Glomerular visceral epithelial cell (primary cell): Measurements from ENCODE around the gene POR.

Experiments
- DNase-seq: peaks from one replicate; pipeline ENCODE4 v3.0.0-alpha.2; 2016; ENCODE audit errors: extremely low spot score

Gene POR

GRCh38 chr7:75979759-75980429, 64.9 kb downstream of the POR start:
- no peak for DNase-seq

DNA sequence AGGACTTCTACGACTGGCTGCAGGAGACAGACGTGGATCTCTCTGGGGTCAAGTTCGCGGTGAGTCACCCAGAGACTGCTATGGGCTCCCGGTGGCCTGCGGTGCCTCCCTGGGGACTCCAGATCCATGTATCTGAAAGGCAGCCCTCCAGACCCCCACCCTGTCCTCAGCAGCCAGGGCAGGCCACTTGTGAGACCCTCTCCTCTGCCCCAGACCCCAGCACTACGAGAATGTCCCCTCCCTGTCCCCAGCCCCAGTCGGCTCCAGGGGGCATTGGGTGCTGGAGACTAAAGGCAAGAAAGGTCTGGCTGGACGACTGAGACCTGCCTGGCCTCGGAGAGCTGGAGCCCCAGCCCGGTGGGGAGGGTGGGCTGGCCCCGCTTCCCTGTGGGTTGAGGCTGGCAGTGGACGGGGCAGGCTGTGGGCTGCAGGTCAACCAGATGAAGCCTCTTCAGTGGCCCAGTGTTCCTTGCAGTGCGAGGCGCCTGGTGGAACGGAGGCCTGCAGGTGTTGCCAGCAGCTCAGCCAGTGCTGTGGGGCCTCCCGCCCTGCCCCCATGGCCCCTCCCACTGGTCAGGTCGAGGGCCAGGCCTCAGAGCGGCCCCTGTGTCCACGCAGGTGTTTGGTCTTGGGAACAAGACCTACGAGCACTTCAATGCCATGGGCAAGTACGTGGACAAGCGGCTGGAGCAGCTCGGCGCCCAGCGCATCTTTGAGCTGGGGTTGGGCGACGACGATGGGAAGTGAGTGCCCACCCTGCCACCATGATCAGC, 65.7 kb downstream of the POR start:
- no peak for DNase-seq

GRCh38 chr7:75981203-75981452, 66.2 kb downstream of the POR start:
- no peak for DNase-seq

DNA sequence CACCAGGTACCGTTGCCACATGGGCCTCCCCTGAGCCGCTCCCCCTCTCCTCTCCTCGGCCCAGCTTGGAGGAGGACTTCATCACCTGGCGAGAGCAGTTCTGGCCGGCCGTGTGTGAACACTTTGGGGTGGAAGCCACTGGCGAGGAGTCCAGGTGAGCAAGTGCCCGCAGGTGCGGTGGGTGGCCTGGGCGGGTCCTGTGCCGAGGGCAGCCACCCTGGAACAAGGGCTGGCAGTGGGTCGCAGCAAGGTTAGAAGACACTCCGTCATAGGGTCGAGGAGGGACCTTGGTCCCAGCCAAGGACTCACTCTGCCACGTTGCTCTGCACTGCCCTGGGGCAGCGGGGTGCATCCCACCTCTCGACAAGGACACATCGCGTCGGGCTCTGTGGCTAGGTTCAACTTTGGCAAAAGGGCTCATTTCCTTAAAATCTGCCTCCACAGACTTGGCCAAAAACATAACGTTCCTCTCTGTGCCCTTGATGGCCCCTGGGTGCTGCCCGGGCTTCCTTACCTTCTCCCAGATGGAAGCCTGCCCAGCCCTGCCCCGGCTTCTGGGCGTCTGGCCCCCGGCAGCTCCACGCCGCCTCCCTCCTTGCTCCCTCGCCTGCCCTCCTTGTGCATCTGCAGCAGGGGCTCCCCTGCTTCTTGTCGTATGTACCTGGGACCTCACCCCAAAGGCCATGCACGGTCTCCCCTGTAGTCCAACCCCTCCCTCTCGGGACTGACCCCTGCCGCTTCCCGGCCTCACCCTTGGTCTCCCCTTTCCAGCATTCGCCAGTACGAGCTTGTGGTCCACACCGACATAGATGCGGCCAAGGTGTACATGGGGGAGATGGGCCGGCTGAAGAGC, 66.7 kb downstream of the POR start:
- DNase-seq = no peak

GRCh38 chr7:75982306-75983064, 67.5 kb downstream of the POR start:
- no peak for DNase-seq

GRCh38 chr7:75983471-75984129, 68.6 kb downstream of the POR start:
- DNase-seq = no peak

GRCh38 chr7:75984130-75985008, 69.4 kb downstream of the POR start:
- no peak for DNase-seq

- DNase-seq = no peak
These were observed 70.1 kb downstream of the POR start for GRCh38 chr7:75985009-75985517.

GRCh38 chr7:75985518-75986146, 70.7 kb downstream of the POR start:
- DNase-seq = no peak

GRCh38 chr7:75986147-75986781, 71.3 kb downstream of the POR start:
- no peak for DNase-seq

- no peak for DNase-seq
These were observed 72.3 kb downstream of the POR start for GRCh38 chr7:75987026-75987804.

DNA sequence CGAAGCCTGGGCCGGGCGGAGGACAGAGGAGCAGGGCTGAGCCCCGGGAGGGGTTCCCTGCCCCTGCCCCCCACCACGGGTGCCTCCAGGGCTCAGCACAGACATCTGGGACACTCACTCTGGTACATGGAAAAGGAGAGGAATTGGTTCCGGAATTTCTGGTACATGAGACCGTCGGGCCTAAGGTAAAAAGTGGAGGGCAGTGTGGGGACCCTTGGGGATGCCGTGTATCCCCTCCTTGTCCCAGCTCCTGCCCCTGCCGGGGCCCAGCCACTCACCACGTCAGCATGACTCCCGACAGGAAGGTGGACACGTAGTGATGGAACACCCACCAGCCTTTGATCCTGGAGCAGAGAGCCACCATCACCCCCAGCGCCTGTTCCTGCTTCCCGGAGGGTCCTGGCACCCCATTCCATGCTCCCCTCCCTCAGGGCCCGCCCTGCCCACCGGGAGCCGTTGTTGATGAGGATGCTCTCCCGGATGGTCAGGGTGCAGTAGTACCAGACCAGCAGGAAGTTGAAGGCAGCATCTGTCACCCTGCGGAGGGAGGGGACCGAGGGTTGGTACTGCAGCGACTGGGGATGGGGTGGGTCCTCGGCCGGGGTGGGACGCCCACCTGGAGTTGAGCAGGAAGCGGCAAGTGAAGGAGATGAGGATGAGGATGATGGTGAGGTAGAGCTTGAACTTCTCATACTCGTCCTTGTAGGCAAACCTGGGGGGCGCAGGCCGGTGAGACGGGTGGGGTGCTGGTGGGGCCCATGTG, 73.0 kb downstream of the POR start:
- DNase-seq = no peak

DNA sequence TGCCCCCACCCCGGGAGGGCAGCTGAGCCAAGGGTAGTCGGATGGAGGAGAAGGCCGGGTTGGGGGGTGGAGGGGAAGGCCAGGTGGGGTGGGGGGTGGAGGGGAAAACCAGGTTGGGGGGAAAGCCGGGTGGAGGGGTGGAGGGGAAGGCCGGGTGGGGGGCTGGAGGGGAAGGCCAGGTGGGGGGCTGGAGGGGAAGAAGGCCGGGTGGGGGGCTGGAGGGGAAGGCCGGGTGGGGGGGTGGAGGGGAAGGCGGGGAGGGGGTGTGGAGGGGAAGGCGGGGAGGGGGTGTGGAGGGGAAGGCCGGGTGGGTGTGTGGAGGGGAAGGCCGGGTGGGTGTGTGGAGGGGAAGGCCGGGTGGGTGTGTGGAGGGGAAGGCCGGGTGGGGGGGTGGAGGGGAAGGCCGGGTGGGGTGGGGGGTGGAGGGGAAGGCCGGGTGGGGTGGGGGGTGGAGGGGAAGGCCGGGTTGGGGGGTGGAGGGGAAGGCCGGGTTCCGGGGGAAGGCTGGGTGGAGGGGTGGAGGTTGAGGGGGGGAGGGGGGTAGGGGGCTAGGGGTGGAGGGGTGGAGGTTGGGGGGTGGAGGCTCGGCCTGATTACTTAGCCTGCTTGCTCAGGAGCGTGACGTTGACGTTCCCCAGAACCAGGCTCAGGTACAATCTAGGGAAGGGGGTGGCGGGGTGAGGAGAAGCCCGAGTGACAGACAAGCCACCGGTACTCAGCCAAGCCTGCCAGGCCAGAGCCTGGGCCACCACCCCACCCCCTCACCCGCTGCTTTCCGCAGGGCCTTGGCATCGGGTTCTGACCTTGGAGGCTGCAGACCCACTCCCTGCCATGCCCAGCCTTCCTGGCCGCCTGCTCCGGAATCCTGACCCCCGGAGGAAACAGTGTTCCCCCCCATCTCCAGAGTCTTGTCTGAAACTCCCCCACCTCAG, 73.9 kb downstream of the POR start:
- no peak for DNase-seq

GRCh38 chr7:75989500-75990388, 74.8 kb downstream of the POR start:
- DNase-seq = no peak

DNA sequence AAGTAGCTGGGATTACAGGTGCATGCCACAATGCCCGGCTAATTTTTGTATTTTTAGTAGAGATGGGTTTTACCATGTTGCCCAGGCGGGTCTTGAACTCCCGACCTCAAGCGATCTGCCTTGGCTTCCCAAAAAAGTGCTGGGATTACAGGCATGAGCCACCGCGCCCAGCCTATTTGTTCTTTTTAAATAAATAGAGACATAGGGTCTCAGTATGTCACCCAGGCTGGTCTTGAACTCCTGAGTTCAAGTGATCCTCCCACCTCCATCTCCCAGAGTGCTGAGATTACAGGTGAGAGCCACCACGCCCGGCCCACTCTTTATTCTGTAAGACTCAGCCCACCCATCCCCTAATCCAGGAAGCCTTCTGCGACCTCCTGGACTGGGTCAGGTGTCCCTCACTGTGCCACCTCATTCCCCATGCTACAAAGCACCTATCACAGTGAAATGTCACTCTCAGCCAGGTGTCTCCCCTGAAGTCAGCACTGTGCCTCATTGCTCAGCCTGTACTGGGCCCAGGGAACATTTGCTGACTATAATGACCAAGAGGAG, 76.7 kb downstream of the POR start:
- no peak for DNase-seq
